ENCODE results near the gene DPF1. TPM values are rescaled to one million over a fixed set of nuclear protein-coding genes. Genes with fewer than 3 reads are reported as not detected.

DPF1 gene
- total RNA-seq, 1 donor from 2014 or later = 4.8 TPM

DNA sequence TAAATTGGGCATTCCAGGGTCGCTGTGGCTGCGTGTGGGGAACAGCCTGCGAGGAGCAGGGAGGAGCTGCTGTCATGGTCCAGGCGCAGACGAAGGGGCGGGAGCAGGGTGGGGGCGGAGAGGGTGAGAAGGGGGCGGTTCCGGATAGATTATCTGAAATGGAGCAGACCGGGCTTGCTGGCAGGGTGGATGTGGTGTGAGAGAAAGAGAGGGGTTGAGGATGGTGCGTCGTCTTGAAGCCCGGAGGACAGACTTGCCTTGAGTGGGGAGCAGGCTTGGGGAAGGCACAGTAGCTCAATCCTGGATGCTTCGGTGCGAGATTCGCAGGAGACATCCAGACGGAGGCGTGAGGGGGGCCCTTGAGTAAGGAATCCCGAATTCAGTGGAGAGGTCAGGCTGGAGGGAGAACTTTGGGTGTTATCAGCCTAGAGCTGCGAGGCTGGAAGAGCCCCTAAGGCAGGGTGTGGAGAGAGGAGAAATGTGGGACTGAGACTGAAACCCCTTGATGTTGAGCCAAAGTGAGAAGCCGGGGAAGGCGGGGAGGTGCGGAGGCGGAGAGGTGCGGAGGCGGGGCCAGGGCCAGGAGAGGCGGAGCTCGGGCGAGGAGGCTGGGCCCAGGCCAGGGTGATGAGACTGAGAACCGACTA, 40.6 kb downstream of the DPF1 start:
- peaks cover 5% of the 10 kb centered on the region for H3K4me1 Mint-ChIP-seq (ENCODE audit: low read depth)
- no peak for DNase-seq (ENCODE audit: low spot score, unreplicated experiment)
- peaks cover 11% of the 10 kb centered on the region for H3K9me3 Mint-ChIP-seq (ENCODE audit: low read depth)
- no peak overlapping the region for H3K27ac Mint-ChIP-seq
- no peak overlapping the region for H3K4me3 Mint-ChIP-seq (ENCODE audit: low read depth)
- TF ChIP-seq, protein P1, sequence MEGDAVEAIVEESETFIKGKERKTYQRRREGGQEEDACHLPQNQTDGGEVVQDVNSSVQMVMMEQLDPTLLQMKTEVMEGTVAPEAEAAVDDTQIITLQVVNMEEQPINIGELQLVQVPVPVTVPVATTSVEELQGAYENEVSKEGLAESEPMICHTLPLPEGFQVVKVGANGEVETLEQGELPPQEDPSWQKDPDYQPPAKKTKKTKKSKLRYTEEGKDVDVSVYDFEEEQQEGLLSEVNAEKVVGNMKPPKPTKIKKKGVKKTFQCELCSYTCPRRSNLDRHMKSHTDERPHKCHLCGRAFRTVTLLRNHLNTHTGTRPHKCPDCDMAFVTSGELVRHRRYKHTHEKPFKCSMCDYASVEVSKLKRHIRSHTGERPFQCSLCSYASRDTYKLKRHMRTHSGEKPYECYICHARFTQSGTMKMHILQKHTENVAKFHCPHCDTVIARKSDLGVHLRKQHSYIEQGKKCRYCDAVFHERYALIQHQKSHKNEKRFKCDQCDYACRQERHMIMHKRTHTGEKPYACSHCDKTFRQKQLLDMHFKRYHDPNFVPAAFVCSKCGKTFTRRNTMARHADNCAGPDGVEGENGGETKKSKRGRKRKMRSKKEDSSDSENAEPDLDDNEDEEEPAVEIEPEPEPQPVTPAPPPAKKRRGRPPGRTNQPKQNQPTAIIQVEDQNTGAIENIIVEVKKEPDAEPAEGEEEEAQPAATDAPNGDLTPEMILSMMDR (IDR thresholded peaks at IDR 0.05; ENCODE audit: unreplicated experiment) = no peak
- no peaks in the 10 kb centered on the region for H3K27me3 Mint-ChIP-seq
- H3K36me3 Mint-ChIP-seq (ENCODE audit: insufficient read depth) = peaks cover 36% of the 10 kb centered on the region

DNA sequence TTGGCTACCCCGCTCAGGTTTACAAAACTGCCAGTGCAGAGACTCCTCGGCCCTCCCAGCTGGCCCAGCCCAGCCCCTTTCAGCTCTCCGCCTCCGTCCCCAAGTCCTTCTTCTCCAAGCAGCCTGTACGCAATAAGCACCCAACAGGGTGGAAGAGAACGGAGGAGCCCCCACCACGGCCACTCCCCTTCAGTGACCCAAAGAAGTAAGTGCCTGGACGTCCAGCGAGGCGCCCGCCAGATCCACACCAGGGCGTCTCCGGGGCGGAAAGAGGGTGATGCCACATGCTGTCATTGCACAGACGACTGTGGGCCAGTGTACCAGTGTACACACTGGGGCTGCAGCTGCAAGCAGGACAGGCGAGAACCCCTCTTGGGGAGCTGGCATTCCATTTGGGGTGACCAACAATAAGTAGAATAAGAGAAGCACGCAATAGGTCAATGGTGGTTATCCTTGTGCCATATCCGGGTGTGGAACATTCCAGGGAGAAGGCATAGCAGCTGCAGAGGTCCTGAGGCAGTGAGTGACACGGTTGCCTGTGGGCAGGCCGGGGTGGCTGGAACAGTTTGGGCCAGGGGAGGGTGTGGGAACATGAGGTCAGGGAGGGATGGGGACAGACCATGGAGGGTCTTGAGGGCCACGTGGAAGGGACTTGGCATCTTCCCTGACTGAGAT, 41.3 kb downstream of the DPF1 start:
- H3K27ac Mint-ChIP-seq = peak overlapping the region; percentile 52
- peaks cover 5% of the 10 kb centered on the region for H3K4me1 Mint-ChIP-seq (ENCODE audit: low read depth)
- no peak for DNase-seq (ENCODE audit: low spot score, unreplicated experiment)
- TF ChIP-seq, protein P1 (IDR thresholded peaks at IDR 0.05; ENCODE audit: unreplicated experiment) = no peak
- H3K4me3 Mint-ChIP-seq (ENCODE audit: low read depth) = no peak overlapping the region
- H3K36me3 Mint-ChIP-seq (ENCODE audit: insufficient read depth) = peaks cover 37% of the 10 kb centered on the region
- H3K9me3 Mint-ChIP-seq (ENCODE audit: low read depth) = peaks cover 11% of the 10 kb centered on the region
- no peaks in the 10 kb centered on the region for H3K27me3 Mint-ChIP-seq

DNA sequence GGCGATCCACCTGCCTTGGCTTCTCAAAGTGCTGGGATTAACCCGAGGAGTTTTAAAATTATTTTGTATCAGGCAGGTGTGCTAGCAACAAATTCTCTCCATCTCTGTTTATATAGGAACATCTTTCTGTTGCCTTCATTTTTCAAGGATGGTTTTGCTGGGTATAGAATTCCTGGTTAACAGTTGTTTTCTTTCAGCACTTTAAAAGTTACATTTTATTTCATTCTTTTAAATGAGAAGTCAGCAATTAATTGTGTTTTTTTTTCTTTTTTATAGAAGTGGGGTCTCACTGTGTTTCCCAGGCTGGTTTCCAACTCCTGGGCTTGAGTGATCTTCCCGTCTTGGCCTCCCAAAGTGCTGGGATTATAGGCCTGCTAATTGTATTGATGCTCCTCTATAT, 44.0 kb downstream of the DPF1 start:
- TF ChIP-seq, protein P1 (IDR thresholded peaks at IDR 0.05; ENCODE audit: unreplicated experiment) = no peak
- peaks cover 36% of the 10 kb centered on the region for H3K36me3 Mint-ChIP-seq (ENCODE audit: insufficient read depth)
- peaks cover 5% of the 10 kb centered on the region for H3K4me1 Mint-ChIP-seq (ENCODE audit: low read depth)
- peaks cover 11% of the 10 kb centered on the region for H3K9me3 Mint-ChIP-seq (ENCODE audit: low read depth)
- no peak for DNase-seq (ENCODE audit: low spot score, unreplicated experiment)
- H3K27ac Mint-ChIP-seq = no peak overlapping the region
- no peaks in the 10 kb centered on the region for H3K27me3 Mint-ChIP-seq
- H3K4me3 Mint-ChIP-seq (ENCODE audit: low read depth) = no peak overlapping the region

DNA sequence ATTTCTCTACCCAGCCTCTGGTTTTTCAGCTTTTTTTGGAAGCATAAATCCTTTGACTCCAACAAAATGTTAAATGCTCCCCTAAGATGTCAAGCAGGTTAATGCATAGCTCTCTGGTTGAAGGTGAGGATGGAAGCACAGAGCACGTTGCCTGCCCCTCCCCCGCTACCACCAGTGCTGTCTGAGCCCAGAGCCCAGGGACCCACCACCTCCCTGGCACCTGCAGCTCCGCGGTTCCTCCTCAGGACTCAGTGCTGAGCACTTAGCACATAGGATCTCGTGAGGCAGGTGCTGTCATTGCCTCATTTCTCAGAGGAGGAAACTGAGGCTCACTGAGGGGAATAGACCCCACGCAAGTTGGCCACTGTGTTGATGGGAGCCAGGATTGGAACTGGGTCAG, 48.6 kb downstream of the DPF1 start:
- H3K27ac Mint-ChIP-seq = no peak overlapping the region
- H3K36me3 Mint-ChIP-seq (ENCODE audit: insufficient read depth) = peaks cover 20% of the 10 kb centered on the region
- no peaks in the 10 kb centered on the region for H3K4me1 Mint-ChIP-seq (ENCODE audit: low read depth)
- no peak for DNase-seq (ENCODE audit: low spot score, unreplicated experiment)
- TF ChIP-seq, protein P1 (IDR thresholded peaks at IDR 0.05; ENCODE audit: unreplicated experiment) = no peak
- no peak overlapping the region for H3K4me3 Mint-ChIP-seq (ENCODE audit: low read depth)
- no peaks in the 10 kb centered on the region for H3K27me3 Mint-ChIP-seq
- peaks cover 7% of the 10 kb centered on the region for H3K9me3 Mint-ChIP-seq (ENCODE audit: low read depth)

DNA sequence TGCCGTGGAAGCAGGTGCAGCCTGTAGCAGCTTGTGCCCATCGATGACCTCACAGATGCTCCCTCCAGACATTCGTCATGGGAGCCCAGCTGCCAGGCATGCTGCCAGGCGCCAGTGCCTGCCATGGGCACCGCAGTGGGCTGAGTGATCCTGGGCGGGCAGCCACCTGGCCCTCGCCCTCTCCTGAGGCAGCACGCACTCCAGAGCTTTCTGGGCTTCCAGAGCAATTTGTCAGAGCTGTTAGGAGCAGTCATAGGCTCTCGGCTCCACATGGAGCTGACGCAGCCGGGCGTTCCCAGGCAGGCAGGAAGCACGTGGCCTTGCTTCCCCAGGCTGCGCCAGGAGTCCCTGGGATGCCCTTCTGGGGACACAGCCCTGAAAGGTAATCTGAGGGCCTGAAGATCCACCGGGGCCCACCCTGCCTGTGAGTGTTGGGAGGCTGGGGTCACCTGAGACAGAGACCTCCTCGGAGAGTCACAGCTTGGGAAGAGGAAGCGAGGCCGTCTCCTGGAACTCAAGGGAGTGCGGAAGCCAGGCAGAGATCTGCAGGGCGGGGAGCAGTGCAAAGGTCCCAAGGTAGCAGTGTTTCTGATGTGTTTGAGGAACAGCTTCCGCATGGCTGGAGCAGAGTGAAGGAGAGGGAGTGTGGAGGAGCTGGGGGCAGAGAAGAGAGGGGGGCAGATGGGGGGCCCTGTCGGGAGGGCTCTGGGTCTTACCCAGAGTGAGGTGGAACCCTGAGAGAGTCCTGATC, 50.6 kb downstream of the DPF1 start:
- Mint-ChIP-seq H3K4me3 (ENCODE audit: low read depth) (no peak overlapping the region), H3K27me3 (no peaks in the 10 kb centered on the region), H3K36me3 (ENCODE audit: insufficient read depth) (peaks cover 7% of the 10 kb centered on the region), H3K9me3 (ENCODE audit: low read depth) (no peaks in the 10 kb centered on the region), H3K27ac (no peak overlapping the region), H3K4me1 (ENCODE audit: low read depth) (no peaks in the 10 kb centered on the region)
- no peak for DNase-seq (ENCODE audit: low spot score, unreplicated experiment)
- TF ChIP-seq, protein P1 (IDR thresholded peaks at IDR 0.05; ENCODE audit: unreplicated experiment) = no peak

All from progenitor cell of endocrine pancreas (in vitro differentiated cells).